Left lobe of liver (tissue), 2 donors: Measurements from ENCODE around the gene KLHL17. TPM values are rescaled to one million over a fixed set of nuclear protein-coding genes. Genes with fewer than 3 reads are reported as not detected.

Experiments used
- ATAC-seq: fragments of 200-7000 bp; cut with Tn5 transposase; one replicate; pipeline ENCODE4 v1.9.1; 2020; ENCODE audit warnings: mild to moderate bottlenecking, moderate library complexity
- DNase-seq: peaks from one replicate; pipeline ENCODE4 v3.0.0-alpha.2; 2020; ENCODE audit warnings: low spot score
- total RNA-seq: library from RNA; stranded (reverse); gene quantifications from one replicate; pipeline ENCODE4 v1.2.1, GENCODE V29; 2021
- donor health status: DM: no; HTN: no; CAD: no; lungs with moderate emphysema.
- donor health status: DM: no; HTN: yes; CAD: no.

KLHL17 gene
- total RNA-seq, 1 donor from 2014 or later, result 7.3 TPM

GRCh38 chr1:921011-921837 lies 39.2 kb upstream of the KLHL17 start:
- no peak for DNase-seq
- peak; percentile 75 for ATAC-seq

GRCh38 chr1:923131-923990 lies 37.0 kb upstream of the KLHL17 start, which contains the start of gene SAMD11:
Gene SAMD11 (plus strand): TSS chr1:923923. CDS start chr1:924432, 509 bp downstream.
- peak; percentile 83 for DNase-seq
- ATAC-seq, result peak; percentile 75

DNA sequence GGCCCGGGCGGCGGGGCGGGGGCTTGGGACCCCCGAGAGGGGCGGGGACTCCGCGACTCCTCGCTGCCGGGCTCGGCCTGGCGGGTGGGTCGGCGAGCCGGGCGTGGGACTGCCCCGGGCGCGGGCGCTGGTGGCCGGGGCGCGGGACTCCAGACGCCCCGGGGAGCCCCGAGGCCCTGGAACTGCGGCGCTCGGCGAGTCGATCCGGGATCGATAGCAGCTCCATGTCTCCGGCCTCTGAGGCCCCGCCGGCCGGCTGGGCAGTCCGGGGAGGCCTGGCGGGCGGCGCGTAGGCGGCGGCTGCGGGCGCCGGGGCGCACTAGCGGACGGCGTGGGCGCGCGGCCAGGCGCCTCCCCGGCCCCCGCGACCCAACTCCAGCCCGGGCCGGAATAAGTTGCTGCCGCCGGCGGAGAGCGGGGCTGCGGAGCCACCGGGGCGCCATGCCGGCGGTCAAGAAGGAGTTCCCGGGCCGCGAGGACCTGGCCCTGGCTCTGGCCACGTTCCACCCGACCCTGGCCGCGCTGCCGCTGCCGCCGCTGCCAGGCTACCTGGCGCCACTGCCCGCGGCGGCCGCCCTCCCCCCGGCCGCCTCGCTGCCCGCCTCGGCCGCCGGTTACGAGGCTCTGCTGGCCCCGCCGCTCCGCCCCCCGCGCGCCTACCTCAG lies 36.3 kb upstream of the KLHL17 start:
- ATAC-seq (peak; percentile 6), DNase-seq (no peak)

- no peak for DNase-seq
- ATAC-seq, result peak; percentile 37
Observed at GRCh38 chr1:924656-925560, 35.5 kb upstream of the KLHL17 start.

- ATAC-seq, result no peak
- no peak for DNase-seq
Observed at GRCh38 chr1:925561-926421, 34.6 kb upstream of the KLHL17 start.

GRCh38 chr1:927234-927633 lies 33.1 kb upstream of the KLHL17 start:
- ATAC-seq (no peak), DNase-seq (no peak)

DNA sequence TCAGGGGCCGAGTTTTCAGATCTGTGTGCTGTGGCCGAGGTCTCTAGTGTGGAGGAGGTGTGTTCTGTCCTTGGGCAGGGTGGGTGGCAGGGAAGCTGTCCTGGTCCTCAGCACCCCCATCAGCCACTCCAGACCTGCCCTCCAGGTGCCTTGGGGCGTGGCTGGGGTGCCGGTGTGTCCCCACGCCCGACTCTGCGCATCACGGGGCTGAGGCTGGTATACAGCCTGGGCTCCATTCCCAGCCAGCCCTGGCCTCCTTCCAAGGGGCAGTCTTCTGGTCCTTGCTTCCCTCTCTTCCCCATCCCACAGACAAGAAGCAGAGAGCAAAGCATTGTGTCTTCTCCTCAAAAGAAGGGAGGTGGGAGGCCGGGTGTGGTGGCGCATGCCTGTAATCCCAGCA lies 32.6 kb upstream of the KLHL17 start:
- ATAC-seq (no peak), DNase-seq (no peak)

GRCh38 chr1:928825-929661 lies 31.3 kb upstream of the KLHL17 start:
- DNase-seq, result no peak

DNA sequence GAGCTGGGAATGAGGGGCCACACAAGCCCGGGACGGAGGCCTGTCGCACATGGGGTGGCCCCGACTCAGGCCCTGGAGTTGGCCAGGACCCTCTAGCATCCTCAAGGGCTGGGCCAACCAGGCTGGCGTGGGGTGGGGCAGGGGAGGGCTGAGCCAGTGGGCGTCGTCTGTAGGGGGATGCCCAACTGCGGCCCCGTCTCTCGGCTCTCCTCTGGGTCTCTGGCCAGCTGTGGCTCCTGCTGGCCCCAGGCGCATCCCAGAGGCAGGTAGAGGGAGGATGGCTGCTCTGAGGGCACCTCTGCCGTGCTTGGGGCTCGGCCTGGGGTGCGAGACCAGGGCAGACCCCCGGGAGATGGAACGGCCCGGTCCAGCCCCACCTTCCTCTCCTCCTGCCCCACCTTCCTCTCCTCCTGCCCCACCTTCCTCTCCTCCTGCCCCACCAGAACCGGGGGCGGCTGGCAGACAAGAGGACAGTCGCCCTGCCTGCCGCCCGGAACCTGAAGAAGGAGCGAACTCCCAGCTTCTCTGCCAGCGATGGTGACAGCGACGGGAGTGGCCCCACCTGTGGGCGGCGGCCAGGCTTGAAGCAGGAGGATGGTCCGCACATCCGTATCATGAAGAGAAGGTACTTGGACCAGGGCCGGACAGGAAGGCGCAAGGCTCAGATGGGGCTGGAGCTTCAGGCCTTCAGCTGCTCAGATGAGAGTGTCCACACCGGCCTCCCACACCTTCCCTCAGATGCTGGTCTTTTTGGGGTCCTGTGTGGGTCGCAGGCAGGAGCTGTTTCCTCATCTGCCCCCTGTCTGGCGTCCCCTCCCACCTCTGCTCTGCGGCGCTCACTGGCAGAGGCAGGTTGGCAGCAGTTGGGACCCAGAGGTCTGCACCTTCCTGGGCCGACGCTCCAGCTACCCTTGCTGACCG lies 30.4 kb upstream of the KLHL17 start:
- no peak for DNase-seq

More at GRCh38 chr1:928825-929661, 31.3 kb upstream of the KLHL17 start:
- ATAC-seq, result no peak

DNA sequence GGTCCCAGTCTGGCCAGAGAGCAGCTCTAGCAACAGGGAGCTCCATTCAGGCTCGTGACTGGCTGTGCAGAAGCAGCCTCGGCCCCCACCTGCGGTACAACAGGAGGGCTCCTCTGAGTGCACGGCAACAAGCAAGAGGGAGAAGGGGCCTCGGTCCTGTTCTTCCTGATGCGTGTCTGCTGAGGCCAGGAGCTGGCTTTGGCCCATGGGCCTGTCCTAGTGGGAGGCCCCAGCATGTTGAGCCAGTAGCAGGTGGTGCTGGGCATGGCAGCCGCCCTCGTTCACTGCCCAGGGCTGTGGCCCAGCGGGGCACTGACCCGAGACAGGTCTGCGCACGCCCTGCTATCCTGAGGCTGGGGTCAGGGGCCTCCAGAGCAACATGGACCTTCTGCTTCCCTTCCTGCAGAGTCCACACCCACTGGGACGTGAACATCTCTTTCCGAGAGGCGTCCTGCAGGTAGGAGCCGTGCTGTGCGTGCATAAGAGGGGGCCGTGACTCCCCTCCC lies 29.7 kb upstream of the KLHL17 start:
- ATAC-seq, result peak; percentile 55

More for the DNA sequence above, 30.4 kb upstream of the KLHL17 start:
- ATAC-seq, result no peak

DNA sequence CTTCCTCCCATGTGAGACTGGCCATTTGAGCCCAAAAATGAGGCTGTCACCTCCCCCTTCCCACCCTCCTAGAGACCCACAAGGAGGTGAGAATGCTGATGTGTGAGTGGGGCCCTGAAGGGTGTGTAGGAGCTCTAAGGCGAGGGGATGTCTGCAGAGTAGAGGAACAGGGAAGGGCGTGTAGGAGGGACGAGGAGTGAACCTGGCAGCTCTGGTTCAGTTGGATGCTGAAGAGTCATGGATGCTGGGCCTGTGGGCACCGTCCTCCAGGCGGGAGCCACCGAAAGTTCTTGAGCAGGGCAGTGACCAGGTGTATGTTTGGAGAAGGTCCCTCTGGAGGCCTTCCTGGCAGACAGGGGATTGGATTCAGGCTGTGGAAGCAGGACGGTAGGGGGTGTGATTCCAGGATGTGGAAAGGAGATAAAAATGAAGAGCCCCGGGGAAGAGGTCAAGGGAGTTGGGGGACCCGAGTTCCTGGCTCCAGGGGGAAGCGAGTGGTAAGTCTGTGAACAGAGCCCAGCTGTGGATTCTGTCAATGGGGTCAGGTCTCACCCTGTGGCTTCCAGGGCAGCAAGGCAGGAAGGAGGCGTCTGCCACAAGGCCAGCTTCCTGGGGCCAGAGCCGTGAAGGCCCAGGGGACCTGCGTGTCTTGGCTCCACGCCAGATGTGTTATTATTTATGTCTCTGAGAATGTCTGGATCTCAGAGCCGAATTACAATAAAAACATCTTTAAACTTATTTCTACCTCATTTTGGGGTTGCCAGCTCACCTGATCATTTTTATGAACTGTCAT lies 28.8 kb upstream of the KLHL17 start:
- no peak for ATAC-seq

More for the DNA sequence above, 29.7 kb upstream of the KLHL17 start:
- DNase-seq, result no peak

GRCh38 chr1:932173-932510 lies 28.2 kb upstream of the KLHL17 start:
- ATAC-seq (no peak), DNase-seq (no peak)

More for the DNA sequence above, 28.8 kb upstream of the KLHL17 start:
- no peak for DNase-seq

DNA sequence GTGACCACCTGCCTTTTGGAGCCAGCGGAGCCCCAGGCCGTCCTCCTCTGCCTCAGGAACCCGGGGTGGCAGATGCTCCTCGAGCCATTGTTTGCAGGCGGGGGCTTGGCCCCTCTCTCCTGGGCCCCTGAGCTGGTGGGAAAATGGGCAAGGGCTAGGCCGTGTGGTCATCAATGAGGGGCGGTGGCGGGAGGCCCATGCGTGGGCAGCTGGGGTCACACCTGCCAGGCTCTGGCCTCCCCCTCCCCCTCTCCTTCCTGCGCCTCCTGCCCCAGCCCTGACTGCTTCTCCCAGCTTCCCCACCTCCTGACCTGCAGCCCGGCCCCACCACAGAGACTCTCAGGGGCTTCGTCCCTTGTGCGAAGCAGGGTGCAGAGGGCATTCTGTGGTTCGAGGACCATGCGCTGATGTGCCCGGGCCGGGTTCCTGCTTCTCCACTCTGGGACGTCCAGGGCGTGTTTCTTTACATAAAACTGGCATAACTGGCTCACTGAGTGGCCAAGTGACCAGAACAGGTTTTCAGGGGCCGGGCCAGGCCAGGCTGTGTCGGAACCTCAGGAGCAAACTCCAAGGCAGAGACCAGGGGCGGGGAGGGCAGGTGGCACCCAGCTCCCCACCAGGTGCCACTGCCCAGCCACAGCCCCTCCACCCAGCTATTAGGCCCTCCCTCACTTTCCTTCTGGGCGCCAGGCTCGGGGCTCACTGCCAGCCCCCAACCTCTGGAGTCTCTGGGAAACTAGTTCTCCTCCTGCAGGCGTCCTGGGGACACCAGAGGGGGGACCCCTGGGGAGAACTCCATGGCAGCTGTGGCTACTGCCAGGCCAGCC lies 27.4 kb upstream of the KLHL17 start:
- ATAC-seq (no peak), DNase-seq (no peak)

- ATAC-seq (no peak), DNase-seq (no peak)
Observed at GRCh38 chr1:933603-933940, 26.8 kb upstream of the KLHL17 start.

- no peak for DNase-seq
- no peak for ATAC-seq
Observed at GRCh38 chr1:934991-935750, 25.2 kb upstream of the KLHL17 start.
